ENCODE measurements around the gene SSTR3. TPM values are rescaled to one million over a fixed set of nuclear protein-coding genes. Genes with fewer than 3 reads are reported as not detected.

Gene SSTR3
- total RNA-seq, 1 donor from 2014 or later = not detected

- Histone ChIP-seq H3K4me2 (ENCODE audit: low read length) (no peak overlapping the region), H3K27ac (ENCODE audit: low read depth, low read length) (no peak overlapping the region), H3K9ac (ENCODE audit: low read length) (no peak overlapping the region), H2AFZ (ENCODE audit: low read depth, low read length) (no peak overlapping the region), H3K4me3 (ENCODE audit: insufficient read depth, low read depth, low read length) (no peak overlapping the region), H3K4me1 (ENCODE audit: insufficient read depth, low read length) (peaks cover 22% of the 10 kb centered on the region), H3K27me3 (ENCODE audit: insufficient read depth, low read length) (no peaks in the 10 kb centered on the region), H3K79me2 (ENCODE audit: insufficient read depth, low read length) (no peaks in the 10 kb centered on the region), H3K36me3 (ENCODE audit: insufficient read depth, low read length) (no peaks in the 10 kb centered on the region), H3K9me3 (ENCODE audit: insufficient read depth, low read depth, low read length) (no peaks in the 10 kb centered on the region), H4K20me1 (ENCODE audit: insufficient read depth, low read length) (no peaks in the 10 kb centered on the region)
- TF ChIP-seq CTCF (IDR thresholded peaks at IDR 0.05; ENCODE audit: insufficient read depth, low read depth, low read length) (no peak), EZH2 (IDR thresholded peaks at IDR 0.05; ENCODE audit: insufficient read depth, low read length) (no peak)
- peaks cover 39% of the 10 kb centered on the region for H3K27me3 Mint-ChIP-seq (ENCODE audit: low read depth, unreplicated experiment)
- peaks cover 6% of the 10 kb centered on the region for H3K4me1 Mint-ChIP-seq (ENCODE audit: low read depth, unreplicated experiment)
- no peaks in the 10 kb centered on the region for H3K36me3 Mint-ChIP-seq (ENCODE audit: low read depth, unreplicated experiment)
- no peak overlapping the region for H3K4me3 Mint-ChIP-seq (ENCODE audit: unreplicated experiment)
- no peak for DNase-seq (ENCODE audit: low read depth)
- H3K27ac Mint-ChIP-seq (ENCODE audit: unreplicated experiment) = no peak overlapping the region
- peaks cover 2% of the 10 kb centered on the region for H3K9me3 Mint-ChIP-seq (ENCODE audit: unreplicated experiment)
- FAIRE-seq = no peak
Measured at GRCh38 chr22:37258005-37258752, 45.9 kb upstream of the SSTR3 start.

- Histone ChIP-seq H3K79me2 (ENCODE audit: insufficient read depth, low read length) (no peaks in the 10 kb centered on the region), H3K4me1 (ENCODE audit: insufficient read depth, low read length) (peaks cover 25% of the 10 kb centered on the region), H3K36me3 (ENCODE audit: insufficient read depth, low read length) (no peaks in the 10 kb centered on the region), H2AFZ (ENCODE audit: low read depth, low read length) (no peak overlapping the region), H3K27me3 (ENCODE audit: insufficient read depth, low read length) (no peaks in the 10 kb centered on the region), H3K9ac (ENCODE audit: low read length) (no peak overlapping the region), H3K27ac (ENCODE audit: low read depth, low read length) (no peak overlapping the region), H3K9me3 (ENCODE audit: insufficient read depth, low read depth, low read length) (no peaks in the 10 kb centered on the region), H4K20me1 (ENCODE audit: insufficient read depth, low read length) (no peaks in the 10 kb centered on the region), H3K4me2 (ENCODE audit: low read length) (no peak overlapping the region), H3K4me3 (ENCODE audit: insufficient read depth, low read depth, low read length) (no peak overlapping the region)
- H3K27ac Mint-ChIP-seq (ENCODE audit: unreplicated experiment) = peak overlapping the region; percentile 6
- peaks cover 25% of the 10 kb centered on the region for H3K27me3 Mint-ChIP-seq (ENCODE audit: low read depth, unreplicated experiment)
- no peak for TF ChIP-seq EZH2 (IDR thresholded peaks at IDR 0.05; ENCODE audit: insufficient read depth, low read length)
- TF ChIP-seq CTCF (IDR thresholded peaks at IDR 0.05; ENCODE audit: insufficient read depth, low read depth, low read length) = no peak
- no peak for DNase-seq (ENCODE audit: low read depth)
- H3K4me1 Mint-ChIP-seq (ENCODE audit: low read depth, unreplicated experiment) = peaks cover 6% of the 10 kb centered on the region
- no peak for FAIRE-seq
- H3K36me3 Mint-ChIP-seq (ENCODE audit: low read depth, unreplicated experiment) = no peaks in the 10 kb centered on the region
- no peaks in the 10 kb centered on the region for H3K9me3 Mint-ChIP-seq (ENCODE audit: unreplicated experiment)
- no peak overlapping the region for H3K4me3 Mint-ChIP-seq (ENCODE audit: unreplicated experiment)
Measured at GRCh38 chr22:37256075-37256726, 43.9 kb upstream of the SSTR3 start.

GRCh38 chr22:37255558-37256006, 43.3 kb upstream of the SSTR3 start:
- H3K4me3 ChIP-seq (ENCODE audit: insufficient read depth, low read depth, low read length) = no peak overlapping the region
- H3K79me2 ChIP-seq (ENCODE audit: insufficient read depth, low read length) = no peaks in the 10 kb centered on the region
- H3K36me3 ChIP-seq (ENCODE audit: insufficient read depth, low read length) = no peaks in the 10 kb centered on the region
- no peak for TF ChIP-seq EZH2 (IDR thresholded peaks at IDR 0.05; ENCODE audit: insufficient read depth, low read length)
- TF ChIP-seq CTCF (IDR thresholded peaks at IDR 0.05; ENCODE audit: insufficient read depth, low read depth, low read length) = no peak
- no peak overlapping the region for H3K4me3 Mint-ChIP-seq (ENCODE audit: unreplicated experiment)
- no peaks in the 10 kb centered on the region for H3K36me3 Mint-ChIP-seq (ENCODE audit: low read depth, unreplicated experiment)
- H3K9ac ChIP-seq (ENCODE audit: low read length) = no peak overlapping the region
- H3K27ac ChIP-seq (ENCODE audit: low read depth, low read length) = no peak overlapping the region
- H3K4me2 ChIP-seq (ENCODE audit: low read length) = no peak overlapping the region
- no peaks in the 10 kb centered on the region for H3K27me3 ChIP-seq (ENCODE audit: insufficient read depth, low read length)
- H3K9me3 ChIP-seq (ENCODE audit: insufficient read depth, low read depth, low read length) = no peaks in the 10 kb centered on the region
- H3K4me1 Mint-ChIP-seq (ENCODE audit: low read depth, unreplicated experiment) = peaks cover 6% of the 10 kb centered on the region
- H3K27ac Mint-ChIP-seq (ENCODE audit: unreplicated experiment) = peak overlapping the region; percentile 27
- FAIRE-seq (no peak), DNase-seq (ENCODE audit: low read depth) (no peak)
- H3K9me3 Mint-ChIP-seq (ENCODE audit: unreplicated experiment) = no peaks in the 10 kb centered on the region
- H2AFZ ChIP-seq (ENCODE audit: low read depth, low read length) = no peak overlapping the region
- peaks cover 19% of the 10 kb centered on the region for H3K27me3 Mint-ChIP-seq (ENCODE audit: low read depth, unreplicated experiment)
- H3K4me1 ChIP-seq (ENCODE audit: insufficient read depth, low read length) = peaks cover 25% of the 10 kb centered on the region
- H4K20me1 ChIP-seq (ENCODE audit: insufficient read depth, low read length) = no peaks in the 10 kb centered on the region
